ENCODE data around the gene NEK10.

Gene NEK10

DNA sequence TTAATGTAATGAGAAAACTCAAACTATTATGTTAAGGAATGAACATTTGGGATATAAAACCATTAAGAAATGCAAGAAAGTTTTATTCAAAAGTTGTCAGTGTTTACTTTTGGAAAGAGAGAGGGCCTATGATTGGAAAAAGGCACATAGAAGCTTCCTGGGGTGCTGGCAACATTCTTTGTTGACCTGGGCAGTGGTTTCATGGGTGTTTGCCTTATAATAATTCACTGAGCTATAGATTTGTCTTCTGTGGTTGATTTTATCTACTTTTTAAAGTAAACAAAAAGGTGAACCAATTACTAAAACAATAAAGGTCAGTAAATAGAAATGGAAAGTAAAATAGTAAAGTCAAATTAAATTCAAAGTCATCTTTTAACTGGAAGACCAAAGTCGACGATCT, 308.8 kb downstream of the NEK10 start:
- DNase-seq (ENCODE audit: low read depth, low spot score) = no peak

All from brain pericyte (primary cell).